ENCODE results near the gene HBG1. TPM values are rescaled to one million over a fixed set of nuclear protein-coding genes. Genes with fewer than 3 reads are reported as not detected.

Gene HBG1
- total RNA-seq, 1 donor from 2014 or later, result not detected

DNA sequence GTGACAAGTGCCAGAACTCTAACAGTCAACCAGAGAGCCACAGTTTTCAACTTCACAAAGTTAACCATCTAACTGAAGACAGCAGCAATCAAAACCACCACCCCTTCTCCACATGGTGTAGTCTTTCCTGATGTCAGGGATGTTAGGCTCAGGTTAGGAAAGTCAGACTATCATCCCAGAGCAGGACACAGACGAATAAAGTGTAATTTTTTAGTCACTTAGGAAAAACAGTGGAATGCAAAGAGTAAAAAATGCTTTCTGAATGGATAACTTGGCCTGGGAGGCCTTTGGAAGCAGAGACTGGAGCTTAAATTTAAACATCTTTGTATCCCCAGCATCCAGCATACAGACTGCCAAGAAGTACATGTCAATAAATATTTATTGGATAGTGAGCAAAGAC is 36.7 kb upstream of the HBG1 start:
- no peaks in the 10 kb centered on the region for H3K27me3 Mint-ChIP-seq
- DNase-seq (no peak), ATAC-seq (ENCODE audit: low read depth) (no peak)
- H3K36me3 Mint-ChIP-seq (ENCODE audit: low read depth), result no peaks in the 10 kb centered on the region
- no peaks in the 10 kb centered on the region for H3K4me1 Mint-ChIP-seq
- no peak overlapping the region for H3K27ac Mint-ChIP-seq
- CTCF ChIA-PET, result no interaction called here
- POLR2A ChIA-PET, result no interaction called here
- no peaks in the 10 kb centered on the region for H3K9me3 Mint-ChIP-seq
- H3K4me3 Mint-ChIP-seq, result no peak overlapping the region
- intact Hi-C loops (cut with micrococcal nuclease), result no loop called here
- TF ChIP-seq, protein P1, sequence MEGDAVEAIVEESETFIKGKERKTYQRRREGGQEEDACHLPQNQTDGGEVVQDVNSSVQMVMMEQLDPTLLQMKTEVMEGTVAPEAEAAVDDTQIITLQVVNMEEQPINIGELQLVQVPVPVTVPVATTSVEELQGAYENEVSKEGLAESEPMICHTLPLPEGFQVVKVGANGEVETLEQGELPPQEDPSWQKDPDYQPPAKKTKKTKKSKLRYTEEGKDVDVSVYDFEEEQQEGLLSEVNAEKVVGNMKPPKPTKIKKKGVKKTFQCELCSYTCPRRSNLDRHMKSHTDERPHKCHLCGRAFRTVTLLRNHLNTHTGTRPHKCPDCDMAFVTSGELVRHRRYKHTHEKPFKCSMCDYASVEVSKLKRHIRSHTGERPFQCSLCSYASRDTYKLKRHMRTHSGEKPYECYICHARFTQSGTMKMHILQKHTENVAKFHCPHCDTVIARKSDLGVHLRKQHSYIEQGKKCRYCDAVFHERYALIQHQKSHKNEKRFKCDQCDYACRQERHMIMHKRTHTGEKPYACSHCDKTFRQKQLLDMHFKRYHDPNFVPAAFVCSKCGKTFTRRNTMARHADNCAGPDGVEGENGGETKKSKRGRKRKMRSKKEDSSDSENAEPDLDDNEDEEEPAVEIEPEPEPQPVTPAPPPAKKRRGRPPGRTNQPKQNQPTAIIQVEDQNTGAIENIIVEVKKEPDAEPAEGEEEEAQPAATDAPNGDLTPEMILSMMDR (IDR thresholded peaks at IDR 0.05), result no peak

DNA sequence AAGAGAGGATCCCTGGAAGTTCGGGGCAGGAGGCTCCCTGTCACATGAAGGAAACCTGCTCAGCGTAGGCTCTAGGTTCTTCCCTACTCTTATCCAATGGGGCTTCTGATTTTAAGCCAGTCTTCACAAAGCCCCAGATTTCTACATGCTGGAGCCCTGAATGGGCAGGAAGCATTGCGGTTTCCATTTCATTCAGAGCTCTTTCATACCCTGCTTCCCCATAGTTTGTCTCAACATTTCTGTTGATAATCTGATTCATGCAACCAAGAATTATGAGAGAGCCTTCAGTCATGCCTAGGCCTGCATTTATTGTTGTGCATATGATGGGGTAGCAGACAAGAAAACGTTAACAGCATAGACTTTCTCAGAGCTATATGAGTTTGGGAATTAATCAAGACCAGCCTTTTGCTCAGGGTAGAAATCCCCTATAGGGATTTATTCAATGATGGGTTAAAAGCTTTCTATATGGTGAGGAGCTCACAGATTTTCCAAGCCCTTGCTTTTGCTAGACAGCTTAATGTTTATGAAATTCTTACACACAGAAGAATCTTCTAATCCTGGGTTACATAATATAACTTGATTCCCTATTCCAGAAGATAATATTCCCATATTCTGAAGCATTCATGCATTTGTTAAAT is 36.2 kb upstream of the HBG1 start:
- Mint-ChIP-seq H3K9me3 (no peaks in the 10 kb centered on the region), H3K4me3 (no peak overlapping the region), H3K4me1 (no peaks in the 10 kb centered on the region), H3K27ac (no peak overlapping the region), H3K27me3 (no peaks in the 10 kb centered on the region), H3K36me3 (ENCODE audit: low read depth) (no peaks in the 10 kb centered on the region)
- DNase-seq, result no peak
- ChIA-PET POLR2A (no interaction called here), CTCF (no interaction called here)
- intact Hi-C loops (cut with micrococcal nuclease), result no loop called here
- TF ChIP-seq, protein P1 (IDR thresholded peaks at IDR 0.05), result no peak
- no peak for ATAC-seq (ENCODE audit: low read depth)

DNA sequence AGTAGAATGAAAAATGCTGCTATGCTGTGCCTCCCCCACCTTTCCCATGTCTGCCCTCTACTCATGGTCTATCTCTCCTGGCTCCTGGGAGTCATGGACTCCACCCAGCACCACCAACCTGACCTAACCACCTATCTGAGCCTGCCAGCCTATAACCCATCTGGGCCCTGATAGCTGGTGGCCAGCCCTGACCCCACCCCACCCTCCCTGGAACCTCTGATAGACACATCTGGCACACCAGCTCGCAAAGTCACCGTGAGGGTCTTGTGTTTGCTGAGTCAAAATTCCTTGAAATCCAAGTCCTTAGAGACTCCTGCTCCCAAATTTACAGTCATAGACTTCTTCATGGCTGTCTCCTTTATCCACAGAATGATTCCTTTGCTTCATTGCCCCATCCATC is 35.0 kb upstream of the HBG1 start:
- no peak overlapping the region for H3K27ac Mint-ChIP-seq
- intact Hi-C loops (cut with micrococcal nuclease), result no loop called here
- POLR2A ChIA-PET, result no interaction called here

DNA sequence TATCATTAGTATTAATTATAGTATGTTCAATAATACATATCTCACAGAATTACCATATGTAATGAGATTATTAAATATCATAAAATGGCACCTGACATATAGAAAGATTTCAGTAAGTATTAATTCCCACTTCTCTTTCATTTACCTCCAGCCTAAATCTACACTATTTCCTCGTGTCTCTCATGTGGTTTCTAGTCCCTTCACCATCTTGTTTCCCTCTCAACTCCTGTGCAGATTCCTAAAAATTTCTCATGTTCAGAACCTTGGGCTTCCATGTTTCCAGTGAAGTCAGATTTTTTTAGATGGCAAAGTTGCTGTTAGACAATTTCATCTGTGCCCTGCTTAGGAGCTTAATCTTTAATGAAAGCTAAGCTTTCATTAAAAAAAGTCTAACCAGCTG is 34.2 kb upstream of the HBG1 start:
- no peaks in the 10 kb centered on the region for H3K9me3 Mint-ChIP-seq
- intact Hi-C loops (cut with micrococcal nuclease), result no loop called here
- ChIA-PET CTCF (no interaction called here), POLR2A (no interaction called here)
- no peak overlapping the region for H3K27ac Mint-ChIP-seq
- DNase-seq (no peak), ATAC-seq (ENCODE audit: low read depth) (no peak)
- H3K27me3 Mint-ChIP-seq, result no peaks in the 10 kb centered on the region
- TF ChIP-seq, protein P1 (IDR thresholded peaks at IDR 0.05), result no peak
- no peaks in the 10 kb centered on the region for H3K4me1 Mint-ChIP-seq
- no peak overlapping the region for H3K4me3 Mint-ChIP-seq
- H3K36me3 Mint-ChIP-seq (ENCODE audit: low read depth), result no peaks in the 10 kb centered on the region

More for the DNA sequence above, 35.0 kb upstream of the HBG1 start:
- TF ChIP-seq, protein P1 (IDR thresholded peaks at IDR 0.05), result no peak
- CTCF ChIA-PET, result no interaction called here
- no peak for DNase-seq
- no peaks in the 10 kb centered on the region for H3K36me3 Mint-ChIP-seq (ENCODE audit: low read depth)
- no peak for ATAC-seq (ENCODE audit: low read depth)
- no peak overlapping the region for H3K4me3 Mint-ChIP-seq
- no peaks in the 10 kb centered on the region for H3K4me1 Mint-ChIP-seq
- H3K9me3 Mint-ChIP-seq, result no peaks in the 10 kb centered on the region
- H3K27me3 Mint-ChIP-seq, result no peaks in the 10 kb centered on the region

DNA sequence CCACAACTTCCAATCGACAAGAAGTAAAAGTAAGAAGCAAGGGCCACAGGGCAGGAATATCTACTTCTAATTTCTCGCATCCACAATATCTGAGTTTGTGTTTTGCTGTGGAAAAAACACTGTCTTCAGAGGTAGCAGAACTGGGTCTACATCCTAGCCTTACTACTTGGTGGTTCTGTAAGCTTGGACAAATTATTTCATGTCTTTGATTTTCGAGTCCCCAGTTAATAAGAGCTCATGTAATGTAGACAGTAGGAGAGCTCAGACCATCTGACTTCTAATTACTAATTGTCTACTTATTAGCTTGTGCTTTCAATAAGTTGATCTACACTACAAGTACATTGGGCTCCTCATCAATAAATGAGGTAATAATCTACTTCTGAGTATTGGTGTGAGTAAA is 33.4 kb upstream of the HBG1 start:
- CTCF ChIA-PET, result interaction anchor here (0.6 kb wide), 1 partner anchor 526 kb away, joined by 4 read pairs; no protein-coding TSS in a partner anchor
- Mint-ChIP-seq H3K27me3 (no peaks in the 10 kb centered on the region), H3K36me3 (ENCODE audit: low read depth) (no peaks in the 10 kb centered on the region), H3K27ac (no peak overlapping the region), H3K4me3 (no peak overlapping the region), H3K9me3 (no peaks in the 10 kb centered on the region), H3K4me1 (no peaks in the 10 kb centered on the region)
- no peak for ATAC-seq (ENCODE audit: low read depth)
- DNase-seq, result no peak
- POLR2A ChIA-PET, result no interaction called here
- intact Hi-C loops (cut with micrococcal nuclease), result no loop called here
- TF ChIP-seq, protein P1 (IDR thresholded peaks at IDR 0.05), result no peak
